GM23248 (cell line): Measurements from ENCODE around the gene LY86. TPM values are rescaled to one million over a fixed set of nuclear protein-coding genes. Genes with fewer than 3 reads are reported as not detected.
A peak's percentile ranks its signal among the peaks of the same experiment; 100 is the strongest.

Source experiments
- DNase-seq: peaks from one replicate; pipeline ENCODE4 v3.0.0-alpha.2; 2015
- H2AFZ ChIP-seq: fragments of 200-600 bp; sonication (generic); 2 replicates; pipeline ENCODE4 v1.6.1; 2016; ENCODE audit warnings: antibody characterized with exemption
- H3F3A ChIP-seq: fragments of 200-600 bp; sonication (generic); 2 replicates; pipeline ENCODE4 v1.6.1; 2016; ENCODE audit warnings: mild to moderate bottlenecking, antibody characterized with exemption, mixed run types; ENCODE audit not compliant: insufficient read depth
- H3K27ac ChIP-seq: fragments of 200-600 bp; sonication (generic); 2 replicates; pipeline ENCODE4 v1.5.1; 2016; ENCODE audit warnings: mild to moderate bottlenecking
- H3K27me3 ChIP-seq: fragments of 200-600 bp; sonication (generic); replicated peaks from 2 replicates; pipeline ENCODE4 v1.6.1; 2016; ENCODE audit warnings: mild to moderate bottlenecking; ENCODE audit not compliant: insufficient read depth
- H3K36me3 ChIP-seq: fragments of 200-600 bp; sonication (generic); 2 replicates; pipeline ENCODE4 v1.6.1; 2016; ENCODE audit warnings: low read depth, mild to moderate bottlenecking
- H3K4me1 ChIP-seq: fragments of 200-600 bp; sonication (generic); 2 replicates; pipeline ENCODE4 v1.6.1; 2016; ENCODE audit warnings: mild to moderate bottlenecking; ENCODE audit not compliant: insufficient read depth
- H3K4me2 ChIP-seq: fragments of 200-600 bp; sonication (generic); one replicate; pipeline ENCODE4 v1.6.1; 2016; ENCODE audit warnings: mild to moderate bottlenecking; ENCODE audit not compliant: unreplicated experiment
- H3K4me3 ChIP-seq: fragments of 200-600 bp; sonication (generic); 2 replicates; pipeline ENCODE4 v1.5.1; 2016; ENCODE audit warnings: mild to moderate bottlenecking
- H3K79me2 ChIP-seq: fragments of 200-600 bp; sonication (generic); 2 replicates; pipeline ENCODE4 v1.6.1; 2016; ENCODE audit warnings: mild to moderate bottlenecking; ENCODE audit not compliant: insufficient read depth
- H3K9ac ChIP-seq: fragments of 200-600 bp; sonication (generic); 2 replicates; pipeline ENCODE4 v1.6.1; 2016; ENCODE audit warnings: mild to moderate bottlenecking
- H3K9me2 ChIP-seq: fragments of 200-600 bp; sonication (generic); 2 replicates; pipeline ENCODE4 v1.6.1; 2016; ENCODE audit warnings: mixed run types, mild to moderate bottlenecking, moderate library complexity; ENCODE audit not compliant: insufficient read depth
- H3K9me3 ChIP-seq: fragments of 200-600 bp; sonication (generic); one replicate; pipeline ENCODE4 v1.6.1; 2017; ENCODE audit warnings: low read depth
- H4K20me1 ChIP-seq: fragments of 200-600 bp; sonication (generic); 2 replicates; pipeline ENCODE4 v1.6.0; 2016; ENCODE audit not compliant: insufficient read depth
- EZH2 ChIP-seq: fragments of 200-600 bp; sonication (generic); IDR thresholded peaks from 2 replicates; pipeline ENCODE4 v1.6.1; 2018; ENCODE audit warnings: antibody characterized with exemption, mild to moderate bottlenecking; ENCODE audit not compliant: insufficient read depth, poor library complexity, severe bottlenecking
- EZH2phosphoT487 ChIP-seq: fragments of 200-600 bp; sonication (generic); IDR thresholded peaks from 2 replicates; pipeline ENCODE4 v1.6.1; 2018; ENCODE audit warnings: antibody characterized with exemption, moderate library complexity, mild to moderate bottlenecking, low read depth; ENCODE audit not compliant: insufficient read depth
- WGBS, 2 experiments: methylation state at CpG; one replicate each; pipeline ENCODE4 v1.1.6; 2015 to 2017; ENCODE audit warnings: low lambda C conversion rate in 2 of 2, low coverage in 1 of 2; ENCODE audit errors: missing lambda C conversion rate in 2 of 2; 5-methylcytosine and 5-hydroxymethylcytosine counted together
- in situ Hi-C: fragments of 300-500 bp; cut with MboI; formaldehyde crosslinking; loops from 2 replicates; pipeline ENCODE4 v1.15.0; 2020
- polyA plus RNA-seq: library from polyadenylated mRNA; unstranded; fragments of >200 nt; fragmentation: Nextera tagmentation; extraction: Ambion mirVana; gene quantifications from 2 replicates; pipeline ENCODE4 v1.2.1, GENCODE V29; 2016
- total RNA-seq: library from RNA; depleted of rRNA; stranded (reverse); fragments of >200 nt; shearing (Covaris generic); gene quantifications from 2 replicates; pipeline ENCODE4 v1.2.3, GENCODE V29; 2014

The LY86 gene
- total and polyA plus RNA-seq, 2 experiments from 2014 or later: not detected

DNA sequence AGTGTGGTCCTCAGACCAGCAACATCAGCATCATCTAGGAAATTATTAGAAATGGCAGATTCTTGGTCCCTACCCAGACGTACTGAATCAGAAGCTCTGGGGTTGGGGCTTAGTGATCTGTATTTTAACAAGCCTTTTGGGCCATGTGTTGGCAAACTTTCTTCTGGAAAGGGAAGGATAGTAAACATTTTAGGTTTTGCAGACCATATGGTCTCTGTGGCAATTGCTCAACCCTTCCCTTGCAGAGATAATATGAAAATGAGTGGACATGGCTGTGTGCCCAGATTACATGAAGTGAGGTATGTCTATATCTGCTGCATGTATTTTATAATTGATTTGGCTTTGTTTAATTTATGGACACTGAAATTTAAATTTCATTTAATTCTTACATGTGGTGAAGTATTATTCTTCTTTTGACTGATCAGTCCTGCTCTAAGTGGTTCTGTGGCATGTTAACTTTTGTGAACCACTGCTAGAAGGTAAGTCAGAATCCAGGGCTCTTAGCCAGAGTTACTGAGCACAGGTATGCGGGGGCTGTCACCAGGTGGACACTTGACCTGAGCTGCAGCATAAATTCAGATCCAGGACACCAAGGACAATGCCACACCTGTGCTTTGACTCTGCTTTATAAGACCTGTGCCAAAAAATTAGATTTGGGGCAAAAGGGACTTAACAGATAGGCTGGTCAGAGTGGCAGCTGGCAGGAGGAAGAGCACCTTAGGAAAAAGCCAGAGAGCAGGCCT is 43.2 kb downstream of the LY86 start:
- Histone ChIP-seq H3F3A (no peaks in the 10 kb centered on the region), H3K4me3 (no peak overlapping the region), H3K4me1 (no peaks in the 10 kb centered on the region), H4K20me1 (no peaks in the 10 kb centered on the region), H3K27ac (no peak overlapping the region), H3K9me3 (no peaks in the 10 kb centered on the region), H3K4me2 (no peak overlapping the region), H3K9me2 (no peaks in the 10 kb centered on the region), H3K27me3 (no peaks in the 10 kb centered on the region; the same call in 1 of the 2 replicates), H3K36me3 (no peaks in the 10 kb centered on the region), H3K9ac (no peak overlapping the region), H3K79me2 (no peaks in the 10 kb centered on the region), H2AFZ (no peak overlapping the region)
- TF ChIP-seq EZH2phosphoT487 (no peak), EZH2 (no peak)
- in situ Hi-C loops: no loop called here
- WGBS, 2 experiments: 22 to 31% methylated on average over 2 of the region's 2 CpGs
- peak; percentile 11 for DNase-seq

DNA sequence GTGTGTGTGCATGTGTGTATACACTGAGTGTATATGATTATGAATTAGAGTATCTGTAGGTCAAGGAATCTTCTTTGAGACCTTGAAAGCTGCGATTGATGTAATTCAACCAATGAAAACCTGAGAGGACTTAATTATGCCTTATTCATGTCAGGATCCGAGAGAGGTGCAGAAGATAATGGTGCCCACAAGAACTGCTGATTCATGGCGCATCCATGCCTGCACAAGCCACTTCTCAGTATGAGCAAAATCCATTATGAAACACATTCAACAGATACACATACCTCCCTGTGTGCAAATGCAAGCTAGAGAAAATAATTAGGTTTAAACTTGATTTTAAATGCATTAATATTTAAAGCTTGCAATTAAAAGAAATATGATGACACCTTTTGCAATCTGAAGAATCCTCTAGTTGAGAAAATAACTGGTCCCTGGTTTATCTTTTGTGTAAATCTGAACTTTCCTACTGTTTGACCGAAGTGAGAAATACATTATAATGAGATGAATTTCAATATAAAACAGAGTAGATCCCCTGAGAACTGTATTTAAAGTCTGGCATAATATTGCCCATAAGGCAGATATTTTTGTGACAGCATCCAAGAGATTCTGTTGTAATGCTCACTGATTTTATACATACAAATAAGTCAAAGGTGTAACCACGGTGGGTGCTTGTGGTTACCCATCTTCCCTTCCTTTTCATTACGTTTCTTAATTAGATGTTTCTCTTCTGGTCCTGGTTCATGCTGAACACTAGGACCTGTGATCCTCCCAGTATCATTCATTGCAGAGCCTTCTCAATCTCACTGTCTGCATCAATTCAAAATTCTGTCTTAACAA is 45.6 kb downstream of the LY86 start:
- no peaks in the 10 kb centered on the region for H3K9me2 ChIP-seq
- H3K4me2 ChIP-seq: no peak overlapping the region
- no peak overlapping the region for H3K9ac ChIP-seq
- H4K20me1 ChIP-seq: no peaks in the 10 kb centered on the region
- H3K4me3 ChIP-seq: no peak overlapping the region
- no peak overlapping the region for H2AFZ ChIP-seq
- no peak for TF ChIP-seq EZH2phosphoT487
- TF ChIP-seq EZH2: no peak
- WGBS, 2 experiments: 50% methylated on average over 6 of the region's 6 CpGs
- in situ Hi-C loops: no loop called here
- no peak overlapping the region for H3K27ac ChIP-seq
- H3K27me3 ChIP-seq: no peaks in the 10 kb centered on the region; the same call in 1 of the 2 replicates
- no peaks in the 10 kb centered on the region for H3K36me3 ChIP-seq
- H3K9me3 ChIP-seq: no peaks in the 10 kb centered on the region
- DNase-seq: no peak
- no peaks in the 10 kb centered on the region for H3F3A ChIP-seq
- no peaks in the 10 kb centered on the region for H3K4me1 ChIP-seq
- H3K79me2 ChIP-seq: no peaks in the 10 kb centered on the region

DNA sequence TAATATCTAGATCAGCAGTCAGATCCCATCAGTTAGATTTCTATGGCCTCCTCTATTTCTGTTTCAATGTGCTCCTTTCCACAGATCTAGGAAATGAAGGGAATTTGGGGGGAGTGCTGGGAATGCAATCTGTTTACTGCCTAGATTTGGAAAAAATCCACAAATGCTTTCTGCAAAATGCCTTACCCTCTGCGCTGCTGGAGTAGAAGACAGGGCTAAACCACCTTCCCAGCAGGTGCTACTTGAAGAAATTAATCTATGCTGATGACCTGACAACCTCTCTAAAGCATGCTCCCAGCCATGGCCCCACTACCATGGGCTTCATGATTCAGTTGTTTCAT is 46.2 kb downstream of the LY86 start:
- H3F3A ChIP-seq: no peaks in the 10 kb centered on the region
- no peak for TF ChIP-seq EZH2
- WGBS, 2 experiments: 54 to 57% methylated on average over 1 of the region's 1 CpG
- no peaks in the 10 kb centered on the region for H4K20me1 ChIP-seq
- no peak overlapping the region for H3K4me2 ChIP-seq
- H3K9me2 ChIP-seq: no peaks in the 10 kb centered on the region
- H3K4me3 ChIP-seq: no peak overlapping the region
- H3K9ac ChIP-seq: no peak overlapping the region
- H2AFZ ChIP-seq: no peak overlapping the region
- H3K27ac ChIP-seq: no peak overlapping the region
- no peaks in the 10 kb centered on the region for H3K79me2 ChIP-seq
- DNase-seq: no peak
- no peaks in the 10 kb centered on the region for H3K36me3 ChIP-seq
- in situ Hi-C loops: no loop called here
- no peaks in the 10 kb centered on the region for H3K4me1 ChIP-seq
- H3K27me3 ChIP-seq: no peaks in the 10 kb centered on the region; the same call in 1 of the 2 replicates
- no peaks in the 10 kb centered on the region for H3K9me3 ChIP-seq

DNA sequence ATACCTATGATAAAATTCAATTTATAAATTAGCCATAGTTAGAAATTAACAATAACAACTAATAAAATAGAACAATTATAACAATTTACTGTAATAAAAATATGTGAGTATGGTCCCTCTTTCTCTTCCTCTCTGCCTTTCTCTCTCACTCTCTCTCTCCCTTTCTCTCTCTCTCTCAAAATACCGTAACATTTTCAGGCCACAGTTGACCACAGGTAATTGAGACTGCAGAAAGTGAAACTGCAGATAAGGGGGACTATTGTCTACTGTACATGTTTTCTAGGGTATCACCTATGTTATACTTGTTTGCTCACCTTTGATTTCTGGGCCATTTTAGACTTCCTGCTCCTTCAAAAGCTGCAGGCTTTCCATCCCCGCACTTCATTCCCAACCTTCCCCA is 46.8 kb downstream of the LY86 start:
- H3F3A ChIP-seq: no peaks in the 10 kb centered on the region
- WGBS, 2 experiments: 73 to 81% methylated on average over 2 of the region's 2 CpGs

More for the DNA sequence above, 46.8 kb downstream of the LY86 start:
- no peaks in the 10 kb centered on the region for H3K9me3 ChIP-seq
- H3K4me1 ChIP-seq: no peaks in the 10 kb centered on the region
- H3K4me2 ChIP-seq: no peak overlapping the region
- H3K9ac ChIP-seq: no peak overlapping the region
- H3K27ac ChIP-seq: no peak overlapping the region
- no peak overlapping the region for H2AFZ ChIP-seq
- H3K9me2 ChIP-seq: no peaks in the 10 kb centered on the region
- H3K27me3 ChIP-seq: no peaks in the 10 kb centered on the region; the same call in 1 of the 2 replicates
- DNase-seq: no peak
- TF ChIP-seq EZH2phosphoT487 (no peak), EZH2 (no peak)
- no peaks in the 10 kb centered on the region for H3K36me3 ChIP-seq
- in situ Hi-C loops: no loop called here
- no peaks in the 10 kb centered on the region for H4K20me1 ChIP-seq
- H3K79me2 ChIP-seq: no peaks in the 10 kb centered on the region
- H3K4me3 ChIP-seq: no peak overlapping the region
